ENCODE data around the gene SIK1.
"Not testable (repeated sequence)": the region's sequence is repeated elsewhere in the genome, so short reads cannot be mapped to it uniquely, and the experiment has no call there.

SIK1 gene

GRCh38 chr21:43399595-43400015 lies 27.3 kb downstream of the SIK1 start:
- in situ Hi-C loops (cut with MboI; ENCODE audit: low pct_unique_long_range_greater_than_20kb, low sequenced_read_pairs); DNase-seq: not testable (repeated sequence)

GRCh38 chr21:43399136-43399535 lies 27.8 kb downstream of the SIK1 start:
- in situ Hi-C loops (cut with MboI; ENCODE audit: low pct_unique_long_range_greater_than_20kb, low sequenced_read_pairs); DNase-seq: not testable (repeated sequence)

- DNase-seq; in situ Hi-C loops (cut with MboI; ENCODE audit: low pct_unique_long_range_greater_than_20kb, low sequenced_read_pairs): not testable (repeated sequence)
Measured at GRCh38 chr21:43398533-43398932, 28.4 kb downstream of the SIK1 start.

- DNase-seq; in situ Hi-C loops (cut with MboI; ENCODE audit: low pct_unique_long_range_greater_than_20kb, low sequenced_read_pairs): not testable (repeated sequence)
Measured at GRCh38 chr21:43398000-43398399, 28.9 kb downstream of the SIK1 start.

- in situ Hi-C loops (cut with MboI; ENCODE audit: low pct_unique_long_range_greater_than_20kb, low sequenced_read_pairs); DNase-seq: not testable (repeated sequence)
Measured at GRCh38 chr21:43397439-43397808, 29.5 kb downstream of the SIK1 start.

GRCh38 chr21:43396788-43397438 lies 30.0 kb downstream of the SIK1 start:
- in situ Hi-C loops (cut with MboI; ENCODE audit: low pct_unique_long_range_greater_than_20kb, low sequenced_read_pairs); DNase-seq: not testable (repeated sequence)

GRCh38 chr21:43383351-43383750 lies 43.6 kb downstream of the SIK1 start:
- in situ Hi-C loops (cut with MboI; ENCODE audit: low pct_unique_long_range_greater_than_20kb, low sequenced_read_pairs); DNase-seq: not testable (repeated sequence)

GRCh38 chr21:43382902-43383301 lies 44.0 kb downstream of the SIK1 start:
- in situ Hi-C loops (cut with MboI; ENCODE audit: low pct_unique_long_range_greater_than_20kb, low sequenced_read_pairs); DNase-seq: not testable (repeated sequence)

- DNase-seq; in situ Hi-C loops (cut with MboI; ENCODE audit: low pct_unique_long_range_greater_than_20kb, low sequenced_read_pairs): not testable (repeated sequence)
Measured at GRCh38 chr21:43380852-43381533, 45.9 kb downstream of the SIK1 start.

- in situ Hi-C loops (cut with MboI; ENCODE audit: low pct_unique_long_range_greater_than_20kb, low sequenced_read_pairs); DNase-seq: not testable (repeated sequence)
Measured at GRCh38 chr21:43380337-43380736, 46.6 kb downstream of the SIK1 start.

GRCh38 chr21:43379626-43380122 lies 47.3 kb downstream of the SIK1 start:
- DNase-seq; in situ Hi-C loops (cut with MboI; ENCODE audit: low pct_unique_long_range_greater_than_20kb, low sequenced_read_pairs): not testable (repeated sequence)

GRCh38 chr21:43376478-43376882 lies 50.5 kb downstream of the SIK1 start:
- in situ Hi-C loops (cut with MboI; ENCODE audit: low pct_unique_long_range_greater_than_20kb, low sequenced_read_pairs), result no loop called here
- no peak for DNase-seq

GRCh38 chr21:43375837-43376477 lies 51.0 kb downstream of the SIK1 start:
- DNase-seq, result no peak
- in situ Hi-C loops (cut with MboI; ENCODE audit: low pct_unique_long_range_greater_than_20kb, low sequenced_read_pairs), result no loop called here

- DNase-seq, result no peak
- in situ Hi-C loops (cut with MboI; ENCODE audit: low pct_unique_long_range_greater_than_20kb, low sequenced_read_pairs), result no loop called here
Measured at GRCh38 chr21:43375006-43375836, 51.7 kb downstream of the SIK1 start.

GRCh38 chr21:43374228-43374885 lies 52.6 kb downstream of the SIK1 start:
- no peak for DNase-seq
- in situ Hi-C loops (cut with MboI; ENCODE audit: low pct_unique_long_range_greater_than_20kb, low sequenced_read_pairs), result no loop called here

GRCh38 chr21:43373362-43374227 lies 53.3 kb downstream of the SIK1 start:
- DNase-seq, result no peak
- in situ Hi-C loops (cut with MboI; ENCODE audit: low pct_unique_long_range_greater_than_20kb, low sequenced_read_pairs), result no loop called here

GRCh38 chr21:43372663-43373361 lies 54.1 kb downstream of the SIK1 start:
- in situ Hi-C loops (cut with MboI; ENCODE audit: low pct_unique_long_range_greater_than_20kb, low sequenced_read_pairs), result no loop called here
- DNase-seq, result no peak

Measured in KBM-7 (cell line).